AG04449 (cell line): Measurements from ENCODE around the gene RIMKLB.

Experiments
- CTCF ChIA-PET: fragments of 350-600 bp; formaldehyde crosslinking; extraction: SDS; loops from one replicate; lab custom pipeline; 2021; ENCODE audit warnings: antibody characterized with exemption; lab: Yijun Ruan, JAX
- POLR2A ChIA-PET: fragments of 400-600, 350-600 bp; formaldehyde crosslinking; extraction: SDS; loops from one replicate; lab custom pipeline; 2020; ENCODE audit warnings: antibody characterized with exemption, inconsistent platforms; lab: Yijun Ruan, JAX
- DNase-seq: peaks from one replicate; pipeline ENCODE4 v3.0.0-alpha.2; 2010; ENCODE audit warnings: low read depth, low spot score
- H3K4me3 ChIP-seq: 2 replicates; pipeline ENCODE4 v1.5.1; 2011; ENCODE audit warnings: low read depth, mild to moderate bottlenecking, control low read depth, low read length
- CTCF ChIP-seq: IDR thresholded peaks from one replicate; pipeline ENCODE4 v1.5.1; 2011; ENCODE audit warnings: mild to moderate bottlenecking, moderate library complexity, low read length, control low read depth, inconsistent platforms; ENCODE audit not compliant: insufficient read depth; ENCODE audit errors: missing control alignments

Gene RIMKLB

GRCh38 chr12:8695116-8695515 lies 2.7 kb upstream of the RIMKLB start:
- DNase-seq, result no peak
- POLR2A ChIA-PET, result no interaction called here
- no peak for TF ChIP-seq CTCF
- no peak overlapping the region for H3K4me3 ChIP-seq
- CTCF ChIA-PET, result interaction anchor here (0.8 to 1.2 kb wide), 2 partner anchors 13 to 16 kb away, joined by 3 to 7 read pairs; no protein-coding TSS in a partner anchor

- POLR2A ChIA-PET, result interaction anchor here (1.8 kb wide), 1 partner anchor 9 kb away, joined by 6 read pairs; no protein-coding TSS in a partner anchor
- DNase-seq, result no peak
- H3K4me3 ChIP-seq, result no peak overlapping the region
- no peak for TF ChIP-seq CTCF
- CTCF ChIA-PET, result interaction anchor here (1.2 kb wide), 1 partner anchor 8 kb away, joined by 3 read pairs; no protein-coding TSS in a partner anchor
Measured at GRCh38 chr12:8696442-8697090, 1.2 kb upstream of the RIMKLB start.

- no peak for DNase-seq
- ChIA-PET POLR2A (interaction anchor here (1.8 kb wide), 1 partner anchor 9 kb away, joined by 6 read pairs; no protein-coding TSS in a partner anchor), CTCF (interaction anchor here (1.2 kb wide), 1 partner anchor 15 kb away, joined by 5 read pairs; no protein-coding TSS in a partner anchor)
- no peak for TF ChIP-seq CTCF
- H3K4me3 ChIP-seq, result peak overlapping the region; percentile 82
Measured at GRCh38 chr12:8697120-8697475, 693 bp upstream of the RIMKLB start.

DNA sequence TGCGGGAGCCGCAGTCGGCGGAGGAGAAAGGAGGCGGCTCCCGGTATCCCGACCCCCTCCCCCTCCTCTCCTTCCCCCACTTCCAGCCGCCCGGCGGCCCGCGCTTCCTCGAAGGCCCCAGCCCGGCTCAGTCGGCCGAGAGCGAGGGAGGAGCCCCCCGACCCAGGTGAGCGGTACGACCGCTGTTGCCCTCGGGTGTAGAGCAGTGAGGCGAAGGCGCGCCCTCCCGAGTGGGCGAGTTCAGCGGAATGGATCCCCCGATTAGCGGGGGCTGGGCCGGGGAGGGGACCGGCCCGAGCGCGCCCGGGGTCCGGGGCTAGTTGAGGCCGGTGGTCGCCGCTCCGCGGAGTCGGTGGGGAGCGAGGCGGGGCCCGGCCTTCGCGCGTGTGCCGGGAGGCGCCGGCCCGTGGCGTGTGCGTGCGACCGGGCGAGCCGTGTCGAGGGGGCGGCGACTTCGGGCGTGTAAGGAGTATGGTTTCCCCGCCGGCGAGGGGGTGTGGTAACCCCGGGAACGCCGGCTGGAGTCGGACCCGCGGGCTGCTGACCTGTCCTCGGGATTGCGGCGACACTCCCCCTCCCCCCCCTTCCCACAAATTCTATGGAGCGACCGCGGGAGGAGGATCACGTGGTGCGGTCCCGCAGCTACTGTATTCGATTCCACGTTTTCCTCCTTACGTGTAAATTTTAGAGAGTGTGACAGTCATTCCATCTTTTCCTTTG lies 501 bp downstream of the RIMKLB start:
- peak overlapping the region; percentile 82 for H3K4me3 ChIP-seq
- POLR2A ChIA-PET, result interaction anchor here (1.8 kb wide), 1 partner anchor 10 kb away, joined by 6 read pairs; no protein-coding TSS in a partner anchor
- CTCF ChIA-PET, result interaction anchor here (1.0 to 1.2 kb wide), 2 partner anchors 11 to 16 kb away, joined by 3 to 5 read pairs; no protein-coding TSS in a partner anchor
- DNase-seq, result no peak
- no peak for TF ChIP-seq CTCF

GRCh38 chr12:8698879-8699278 lies 1.1 kb downstream of the RIMKLB start:
- TF ChIP-seq CTCF, result no peak
- peak overlapping the region; percentile 82 for H3K4me3 ChIP-seq
- ChIA-PET CTCF (no interaction called here), POLR2A (no interaction called here)
- no peak for DNase-seq

GRCh38 chr12:8699714-8700113 lies 1.9 kb downstream of the RIMKLB start:
- ChIA-PET CTCF (interaction anchor here (1.4 kb wide), 1 partner anchor 191 kb away, joined by 4 read pairs; no protein-coding TSS in a partner anchor), POLR2A (no interaction called here)
- no peak for DNase-seq
- H3K4me3 ChIP-seq, result no peak overlapping the region
- no peak for TF ChIP-seq CTCF
